ENCODE measurements around the gene MTCH2.
"Not testable (repeated sequence)": the region's sequence is repeated elsewhere in the genome, so short reads cannot be mapped to it uniquely, and the experiment has no call there.

MTCH2 gene

GRCh38 chr11:47642099-47642855 lies at the start of gene MTCH2:
MTCH2 (minus strand) TSS chr11:47642559; CDS start chr11:47642465, 94 bp downstream.
- DNase-seq (ENCODE audit: low spot score): peak; percentile 97

DNA sequence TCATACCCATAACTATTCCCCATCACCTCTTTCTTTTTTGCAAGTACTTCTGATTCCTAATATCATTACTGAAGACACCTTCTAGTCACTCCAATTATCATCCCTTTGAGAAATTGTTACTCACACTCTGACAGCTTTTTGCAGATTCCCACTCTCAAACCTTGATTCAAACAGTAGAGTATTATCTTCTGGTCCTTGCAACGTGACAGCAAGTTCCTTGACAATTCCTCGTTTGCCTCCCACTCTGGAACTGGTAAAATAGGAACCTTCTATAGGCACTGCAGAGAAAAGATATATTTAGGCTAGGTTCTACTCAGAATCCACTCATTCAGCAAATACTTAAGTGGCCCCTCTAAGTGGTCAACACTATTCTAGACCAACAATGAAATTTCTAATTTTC lies 49.6 kb upstream of the MTCH2 start:
- DNase-seq (ENCODE audit: low spot score): no peak

- no peak for DNase-seq (ENCODE audit: low spot score)
These were observed 47.1 kb upstream of the MTCH2 start for GRCh38 chr11:47689480-47689879.

DNA sequence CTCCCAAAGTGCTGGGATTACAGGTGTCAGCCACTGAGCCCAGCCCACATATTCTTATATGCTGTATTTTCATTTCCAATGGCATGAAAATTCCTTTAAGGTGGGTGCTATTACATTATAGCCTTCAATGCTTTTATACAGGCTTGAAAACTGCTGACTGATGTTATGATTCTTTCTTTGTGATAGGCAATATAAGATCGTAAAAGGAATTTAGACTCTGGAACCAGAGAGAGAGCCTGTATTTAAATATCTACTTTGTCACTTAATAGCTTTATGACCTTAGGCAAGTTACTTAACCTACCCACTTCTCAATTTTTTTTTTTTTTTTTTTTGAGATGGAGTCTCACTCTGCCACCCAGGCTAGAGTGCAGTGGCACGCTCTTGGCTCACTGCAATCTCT lies 46.6 kb upstream of the MTCH2 start:
- DNase-seq (ENCODE audit: low spot score): no peak

- no peak for DNase-seq (ENCODE audit: low spot score)
These were observed 45.8 kb upstream of the MTCH2 start for GRCh38 chr11:47688111-47688510.

DNA sequence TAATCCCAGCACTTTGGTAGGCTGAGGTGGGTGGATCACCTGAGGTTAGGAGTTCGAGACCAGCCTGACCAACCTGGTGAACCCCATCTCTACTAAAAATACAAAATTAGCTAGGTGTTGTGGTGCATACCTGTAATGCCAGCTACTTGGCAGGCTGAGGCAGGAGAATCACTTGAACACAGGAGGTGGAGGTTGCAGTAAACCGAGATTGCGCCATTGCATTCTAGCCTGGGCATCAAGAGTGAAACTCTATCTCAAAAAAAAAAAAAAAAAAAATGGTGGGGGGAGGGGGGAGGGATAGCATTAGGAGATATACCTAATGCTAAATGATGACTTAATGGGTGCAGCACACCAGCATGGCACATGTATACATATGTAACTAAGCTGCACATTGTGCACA lies 44.3 kb upstream of the MTCH2 start:
- not testable (repeated sequence) for DNase-seq (ENCODE audit: low spot score)

DNA sequence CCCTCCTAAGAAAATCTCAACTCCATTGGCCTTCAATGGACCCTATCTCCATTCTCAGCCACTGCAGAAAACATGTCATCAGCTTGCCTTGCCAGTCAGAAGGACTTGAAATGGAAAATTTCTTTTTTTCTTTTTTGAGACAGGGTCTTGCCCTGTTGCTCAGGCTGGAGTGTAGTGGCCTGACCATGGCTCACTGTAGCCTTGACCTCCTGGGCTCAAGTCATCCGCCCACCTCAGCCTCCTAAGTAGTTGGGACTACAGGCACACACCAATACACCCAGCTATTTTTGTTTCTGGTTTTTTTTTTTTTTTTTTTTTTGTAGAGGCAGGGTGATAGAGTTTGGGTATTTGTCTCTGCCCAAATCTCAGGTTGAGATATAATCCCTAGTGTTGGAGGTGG lies 43.8 kb upstream of the MTCH2 start:
- no peak for DNase-seq (ENCODE audit: low spot score)

GRCh38 chr11:47675851-47676250 lies 33.5 kb upstream of the MTCH2 start:
- no peak for DNase-seq (ENCODE audit: low spot score)

- DNase-seq (ENCODE audit: low spot score): no peak
These were observed 29.9 kb upstream of the MTCH2 start for GRCh38 chr11:47672283-47672730.

DNA sequence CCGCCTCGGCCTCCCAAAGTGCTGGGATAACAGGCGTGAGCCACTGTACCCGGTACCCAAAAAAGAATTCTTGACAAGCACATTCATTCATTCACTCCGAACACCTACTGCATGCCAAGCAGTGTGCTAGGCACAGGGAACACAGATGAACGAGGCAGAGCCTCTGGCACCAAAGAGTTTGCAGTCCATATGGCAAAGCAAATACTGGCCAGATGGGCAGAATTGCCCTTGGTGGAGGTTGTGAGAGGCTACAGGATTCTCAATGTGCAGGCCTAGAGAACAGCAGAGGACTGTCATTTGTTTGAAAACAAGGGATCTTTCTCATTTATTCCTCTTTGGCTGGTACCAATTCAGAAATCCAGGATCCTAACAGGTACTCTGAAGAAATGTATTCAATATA lies 27.5 kb upstream of the MTCH2 start:
- DNase-seq (ENCODE audit: low spot score): no peak

- no peak for DNase-seq (ENCODE audit: low spot score)
These were observed 26.3 kb upstream of the MTCH2 start for GRCh38 chr11:47668665-47669064.

GRCh38 chr11:47667555-47667954 lies 25.2 kb upstream of the MTCH2 start:
- no peak for DNase-seq (ENCODE audit: low spot score)

GRCh38 chr11:47667135-47667534 lies 24.8 kb upstream of the MTCH2 start:
- no peak for DNase-seq (ENCODE audit: low spot score)

DNA sequence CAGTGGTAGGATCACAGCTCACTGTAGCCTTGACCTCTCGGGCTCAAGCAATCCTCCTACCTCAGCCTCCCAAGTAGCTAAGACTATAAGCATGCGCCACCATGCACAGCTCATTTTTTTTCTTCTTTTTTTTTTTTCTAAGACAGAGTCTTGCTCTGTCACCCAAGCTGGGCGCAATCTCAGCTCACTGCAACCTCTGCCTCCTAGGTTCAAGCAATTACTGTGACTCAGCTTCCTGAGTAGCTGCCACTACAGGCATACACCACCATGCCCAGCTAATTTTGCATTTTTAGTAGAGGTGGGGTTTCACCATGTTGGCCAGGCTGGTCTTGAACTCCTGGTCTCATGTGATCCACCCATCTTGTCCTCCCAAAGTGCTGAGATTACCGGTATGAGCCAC lies 22.6 kb upstream of the MTCH2 start:
- not testable (repeated sequence) for DNase-seq (ENCODE audit: low spot score)

DNA sequence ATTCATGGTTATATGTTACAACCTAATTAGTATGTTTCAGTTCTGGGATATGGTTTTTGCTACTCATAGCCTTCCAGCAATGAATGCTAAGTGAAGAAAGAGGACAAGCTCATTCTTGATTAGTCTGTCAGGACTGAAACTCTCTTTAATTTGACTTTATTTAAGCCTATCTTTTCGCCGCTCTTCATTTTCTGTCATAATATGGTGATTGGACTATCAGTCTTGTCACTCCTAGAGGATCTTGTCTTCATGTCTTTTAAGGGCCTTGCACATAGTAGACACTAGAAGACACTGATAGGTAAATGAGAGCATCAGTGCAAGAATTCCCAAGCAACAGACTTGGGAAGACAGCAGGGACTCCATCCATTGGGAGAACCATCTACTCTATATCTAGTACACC lies 18.9 kb upstream of the MTCH2 start:
- no peak for DNase-seq (ENCODE audit: low spot score)

DNA sequence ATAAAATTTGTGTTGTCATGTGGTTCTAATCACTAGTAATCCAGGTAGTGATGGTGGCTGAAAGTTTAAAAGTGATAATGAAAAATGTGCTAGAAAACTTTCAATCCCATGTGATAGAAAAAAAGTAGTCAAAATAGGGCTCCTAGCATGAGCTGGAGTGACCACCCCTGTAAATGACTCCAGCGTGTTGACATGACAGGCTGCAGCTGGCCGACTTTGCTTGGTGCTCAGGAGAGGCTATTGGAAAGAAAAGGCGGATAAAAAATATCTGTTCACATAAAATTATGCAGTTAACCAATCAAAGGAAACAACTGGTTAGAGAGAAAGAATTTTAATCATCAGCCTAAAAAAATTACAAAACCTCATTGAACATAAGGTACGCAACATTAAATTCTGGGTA lies 16.9 kb upstream of the MTCH2 start:
- DNase-seq (ENCODE audit: low spot score): no peak

- DNase-seq (ENCODE audit: low spot score): no peak
These were observed 14.0 kb upstream of the MTCH2 start for GRCh38 chr11:47656260-47656885.

- DNase-seq (ENCODE audit: low spot score): no peak
These were observed 9.6 kb upstream of the MTCH2 start for GRCh38 chr11:47651818-47652469.

GRCh38 chr11:47649276-47649675 lies 6.9 kb upstream of the MTCH2 start:
- DNase-seq (ENCODE audit: low spot score): no peak

DNA sequence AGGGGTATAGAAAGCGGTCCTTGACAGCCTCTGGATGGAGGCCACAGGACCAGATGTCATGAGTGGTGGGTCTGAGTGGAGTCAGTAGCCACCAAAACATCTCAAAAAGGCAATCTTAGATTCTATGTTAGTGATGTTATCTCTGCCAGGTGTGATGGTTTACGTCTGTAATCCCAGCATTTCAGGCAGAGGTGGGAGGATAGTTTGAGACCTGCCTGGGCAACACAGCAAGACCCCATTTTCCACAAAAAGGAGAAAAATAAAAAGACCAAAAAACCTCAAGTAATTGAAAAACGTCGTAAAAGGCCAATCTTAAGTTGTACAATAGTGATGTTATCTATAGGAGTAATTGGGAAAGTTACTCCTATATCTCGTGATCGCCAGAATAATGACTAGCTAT lies 3.7 kb upstream of the MTCH2 start:
- DNase-seq (ENCODE audit: low spot score): no peak

DNA sequence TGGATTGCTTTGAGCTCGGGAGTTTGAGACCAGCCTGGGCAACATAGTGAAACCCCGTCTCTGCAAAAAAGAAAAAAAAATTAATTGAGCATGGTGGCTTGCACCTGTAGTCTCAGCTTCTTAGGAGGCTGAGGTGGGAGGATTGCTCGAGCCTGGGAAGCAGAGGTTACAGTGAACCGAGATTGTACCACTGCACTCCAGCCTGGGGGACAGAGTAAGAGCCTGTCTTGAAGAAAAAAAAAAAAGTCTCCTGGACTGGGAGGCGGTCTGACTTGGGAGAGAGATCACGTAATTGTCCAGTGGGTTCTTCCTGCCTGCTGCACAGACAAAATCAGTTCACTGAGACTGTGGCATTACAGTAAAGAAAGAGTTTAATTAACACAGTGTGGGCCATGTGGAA lies 3.1 kb upstream of the MTCH2 start:
- no peak for DNase-seq (ENCODE audit: low spot score)

- peak; percentile 21 for DNase-seq (ENCODE audit: low spot score)
These were observed 710 bp downstream of the MTCH2 start for GRCh38 chr11:47641600-47642098.

DNA sequence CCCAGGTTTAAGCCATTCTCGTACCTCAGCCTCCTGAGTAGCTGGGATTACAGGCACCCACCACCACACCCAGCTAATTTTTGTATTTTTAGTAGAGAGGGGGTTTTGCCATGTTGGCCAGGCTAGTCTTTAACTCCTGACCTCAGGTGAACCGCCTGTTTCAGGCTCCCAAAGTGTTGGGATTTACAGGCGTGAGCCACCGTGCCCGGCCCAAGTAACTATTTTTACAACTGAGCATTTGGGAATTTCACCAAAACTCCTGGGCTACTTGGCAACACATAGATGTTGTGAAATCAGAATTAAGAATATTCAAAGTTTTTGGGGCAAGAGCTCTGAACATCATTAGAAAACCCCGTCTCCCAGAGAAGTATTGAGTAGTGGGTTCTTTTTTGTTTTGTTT lies 1.9 kb downstream of the MTCH2 start:
- not testable (repeated sequence) for DNase-seq (ENCODE audit: low spot score)
